Measurements from ENCODE around the gene TMC8. TPM values are rescaled to one million over a fixed set of nuclear protein-coding genes. Genes with fewer than 3 reads are reported as not detected.

TMC8 gene
- total and polyA plus RNA-seq, 2 of the 8 experiments (the other 6 are each of a cell fraction or from before 2014, with no cell fraction given), result 1.00 to 2.8 TPM

DNA sequence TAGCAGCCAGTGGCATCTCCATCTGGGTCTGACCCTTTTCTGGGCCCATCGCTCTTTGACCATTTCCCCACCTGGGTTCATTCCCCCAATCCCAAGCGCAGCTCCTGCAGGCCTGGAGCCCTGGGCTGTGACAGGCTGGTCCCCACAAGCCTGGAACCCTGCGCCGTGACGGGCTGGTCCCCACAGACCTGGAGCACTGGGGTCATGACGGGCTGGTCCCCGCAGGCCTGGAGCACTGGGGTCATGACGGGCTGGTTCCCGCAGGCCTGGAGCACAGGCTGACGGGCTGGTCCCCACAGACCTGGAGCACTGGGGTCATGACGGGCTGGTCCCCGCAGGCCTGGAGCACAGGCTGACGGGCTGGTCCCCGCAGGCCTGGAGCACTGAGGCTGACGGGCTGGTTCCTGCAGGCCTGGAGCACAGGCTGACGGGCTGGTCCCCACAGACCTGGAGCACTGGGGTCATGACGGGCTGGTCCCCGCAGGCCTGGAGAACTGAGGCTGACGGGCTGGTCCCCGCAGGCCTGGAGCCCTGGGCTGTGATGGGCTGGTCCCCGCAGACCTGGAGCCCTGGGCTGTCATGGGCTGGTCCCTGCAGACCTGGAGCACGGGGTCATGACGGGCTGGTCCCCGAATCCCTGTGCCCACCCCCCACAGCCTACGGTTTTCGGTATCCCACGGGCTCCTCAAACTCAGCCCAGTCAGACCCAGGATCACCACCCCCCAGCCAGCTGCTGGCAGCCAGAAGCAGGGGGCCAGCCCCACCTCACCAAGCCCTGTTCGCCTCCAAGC lies 18.6 kb upstream of the TMC8 start:
- H4K8ac ChIP-seq (ENCODE audit: extremely low read depth, insufficient read depth, low read length), result peak overlapping the region; percentile 11; the same call in 1 of the 2 replicates
- H4K5ac ChIP-seq (ENCODE audit: insufficient read length, low read depth, low read length), result no peak overlapping the region
- H2BK5ac ChIP-seq (ENCODE audit: low read depth, low read length), result no peak overlapping the region
- no peak overlapping the region for H2BK15ac ChIP-seq (ENCODE audit: low read length)
- H3K9me3 ChIP-seq (ENCODE audit: insufficient read depth in 2 of 2, low read depth in 1 of 2, low read length in 1 of 2), result no peaks in the 10 kb centered on the region
- no peaks in the 10 kb centered on the region for H3K79me1 ChIP-seq (ENCODE audit: low read depth, low read length)
- H3K27ac ChIP-seq (ENCODE audit: low read depth, low read length), result no peak overlapping the region
- H3K56ac ChIP-seq (replicated peaks; ENCODE audit: insufficient read length, low read depth, low read length), result no peak overlapping the region
- no peak overlapping the region for H3K23ac ChIP-seq (ENCODE audit: insufficient read length)
- no peak overlapping the region for H4K91ac ChIP-seq (replicated peaks; ENCODE audit: insufficient read length, low read length)
- H2AK5ac ChIP-seq (ENCODE audit: low read depth, low read length), result no peak overlapping the region
- no peak overlapping the region for H3K9ac ChIP-seq (replicated peaks in 1 of 4; ENCODE audit: extremely low read depth in 1 of 4, low read depth in 3 of 4, low read length in 3 of 4)
- H3K4me2 ChIP-seq (ENCODE audit: insufficient read depth in 1 of 2, low read depth in 2 of 2, low read length in 2 of 2), result no peak overlapping the region
- no peak overlapping the region for H3K4ac ChIP-seq (replicated peaks; ENCODE audit: insufficient read length, low read depth, low read length)
- FAIRE-seq, result no peak
- no peaks in the 10 kb centered on the region for H3K27me3 ChIP-seq (replicated peaks in 1 of 4; ENCODE audit: control insufficient read depth in 3 of 4, extremely low read depth in 1 of 4, insufficient read depth in 3 of 4, low read length in 3 of 4)
- no peaks in the 10 kb centered on the region for H3K36me3 ChIP-seq (ENCODE audit: control insufficient read depth in 2 of 4, insufficient read depth in 4 of 4, low read length in 3 of 4)
- H2BK120ac ChIP-seq (replicated peaks; ENCODE audit: low read depth, low read length), result no peak overlapping the region
- WGBS, 2 experiments (ENCODE audit: extremely low coverage in 1 of 2, insufficient coverage in 1 of 2, insufficient read length in 1 of 2, insufficient replicate concordance in 2 of 2, low coverage in 1 of 2, low lambda C conversion rate in 2 of 2, missing lambda C conversion rate in 1 of 2), result 96% methylated on average over 22 of the region's 28 CpGs; no CpG with 5 or more reads in 1 of the 2 experiments
- POLR2A ChIA-PET (ENCODE audit: partially characterized antibody), result interaction anchor here (0.6 to 3.5 kb wide), 5 partner anchors 15 to 65 kb away, joined by 3 to 16 read pairs (median 3); no protein-coding TSS in a partner anchor
- CTCF ChIA-PET (ENCODE audit: partially characterized antibody), result interaction anchor here (0.7 to 5.2 kb wide), 19 partner anchors 11 to 140 kb away, joined by 3 to 33 read pairs (median 4); partner anchors contain the start of gene TMC8
- no peaks in the 10 kb centered on the region for H3K23me2 ChIP-seq (ENCODE audit: low read depth, low read length)
- no peak overlapping the region for H2BK12ac ChIP-seq (ENCODE audit: low read depth, low read length)
- DNase-seq (ENCODE audit: low read depth in 1 of 2, low spot score in 2 of 2), result no peak
- H3K14ac ChIP-seq (ENCODE audit: insufficient read length), result no peak overlapping the region
- no peak overlapping the region for H3K4me3 ChIP-seq (ENCODE audit: extremely low read depth in 1 of 4, insufficient read depth in 2 of 4, low read depth in 3 of 4, low read length in 4 of 4)
- H3K18ac ChIP-seq (ENCODE audit: extremely low read depth, low read length), result no peak overlapping the region
- peaks cover 2 to 3% of the 10 kb centered on the region in 2 experiments for H4K20me1 ChIP-seq (replicated peaks in 1 of 2; ENCODE audit: control insufficient read depth in 1 of 2, insufficient read depth in 2 of 2, low read length in 2 of 2)
- H2BK20ac ChIP-seq (ENCODE audit: low read length), result no peak overlapping the region
- no peaks in the 10 kb centered on the region for H3K79me2 ChIP-seq (ENCODE audit: control insufficient read depth in 1 of 2, insufficient read depth in 2 of 2, low read length in 2 of 2)
- no peak overlapping the region for H2AFZ ChIP-seq (ENCODE audit: low read length)
- H3K4me1 ChIP-seq (replicated peaks in 1 of 4; ENCODE audit: control insufficient read depth in 3 of 4, insufficient read depth in 4 of 4, low read length in 3 of 4), result no peaks in the 10 kb centered on the region; a peak in 1 of 7 replicates
- TF ChIP-seq, protein P1, sequence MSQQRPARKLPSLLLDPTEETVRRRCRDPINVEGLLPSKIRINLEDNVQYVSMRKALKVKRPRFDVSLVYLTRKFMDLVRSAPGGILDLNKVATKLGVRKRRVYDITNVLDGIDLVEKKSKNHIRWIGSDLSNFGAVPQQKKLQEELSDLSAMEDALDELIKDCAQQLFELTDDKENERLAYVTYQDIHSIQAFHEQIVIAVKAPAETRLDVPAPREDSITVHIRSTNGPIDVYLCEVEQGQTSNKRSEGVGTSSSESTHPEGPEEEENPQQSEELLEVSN (IDR thresholded peaks at IDR 0.05), result no peak

Measured in H1 (cell line).